DND-41 (cell line): Measurements from ENCODE around the gene PSTPIP1.

Experiments
- ATAC-seq: fragments of 200-7000 bp; cut with Tn5 transposase; 3 replicates; pipeline ENCODE4 v1.9.1; 2021; ENCODE audit warnings: low read depth; ENCODE audit not compliant: insufficient read depth
- DNase-seq: peaks from one replicate; pipeline ENCODE4 v3.0.0-alpha.2; 2020
- H2AFZ ChIP-seq: 2 replicates; pipeline ENCODE4 v1.6.0; 2012; ENCODE audit warnings: low read depth, low read length
- H3K27ac ChIP-seq: 2 replicates; pipeline ENCODE4 v1.5.1; 2012; ENCODE audit warnings: low read length, inconsistent platforms
- H3K27me3 ChIP-seq: fragments of 200-600 bp; sonication (generic); 2 replicates; pipeline ENCODE4 v1.6.0; 2012; ENCODE audit warnings: low read length, mild to moderate bottlenecking, inconsistent platforms; ENCODE audit not compliant: insufficient read depth, poor library complexity
- H3K36me3 ChIP-seq: 2 replicates; pipeline ENCODE4 v1.5.1; 2012; ENCODE audit warnings: low read length, inconsistent platforms; ENCODE audit not compliant: insufficient read depth
- H3K4me1 ChIP-seq: 2 replicates; pipeline ENCODE4 v1.5.1; 2012; ENCODE audit warnings: mild to moderate bottlenecking, low read length; ENCODE audit not compliant: insufficient read depth
- H3K4me2 ChIP-seq: 2 replicates; pipeline ENCODE4 v1.6.0; 2012; ENCODE audit warnings: mild to moderate bottlenecking, moderate library complexity, low read length, inconsistent platforms; ENCODE audit not compliant: insufficient read depth
- H3K4me3 ChIP-seq, 2 experiments: fragments of 200-600 bp in 1 of 2; shearing (Covaris generic) in 1 of 2; 2 replicates each; pipeline ENCODE4 v1.5.1; 2012 to 2016; ENCODE audit warnings: inconsistent platforms in 2 of 2, low read length in 2 of 2, mild to moderate bottlenecking in 2 of 2, low read depth in 1 of 2, moderate library complexity in 1 of 2
- H3K79me2 ChIP-seq: 2 replicates; pipeline ENCODE4 v1.6.0; 2012; ENCODE audit warnings: low read length, inconsistent platforms; ENCODE audit not compliant: insufficient read depth
- H3K9ac ChIP-seq: 2 replicates; pipeline ENCODE4 v1.6.0; 2012; ENCODE audit warnings: low read depth, mild to moderate bottlenecking, inconsistent platforms, low read length, moderate library complexity
- H3K9me3 ChIP-seq: 2 replicates; pipeline ENCODE4 v1.5.1; 2012; ENCODE audit warnings: low read length, moderate library complexity, mild to moderate bottlenecking, inconsistent platforms; ENCODE audit not compliant: insufficient read depth, severe bottlenecking
- H4K20me1 ChIP-seq: 2 replicates; pipeline ENCODE4 v1.6.0; 2012; ENCODE audit warnings: low read length; ENCODE audit not compliant: insufficient read depth
- CTCF ChIP-seq: IDR thresholded peaks from 2 replicates; pipeline ENCODE4 v1.5.1; 2012; ENCODE audit warnings: borderline replicate concordance, low read length, moderate library complexity, mild to moderate bottlenecking; ENCODE audit not compliant: poor library complexity, severe bottlenecking; ENCODE audit errors: extremely low read depth
- EZH2 ChIP-seq: IDR thresholded peaks from 3 replicates; pipeline ENCODE4 v1.6.1; 2012; ENCODE audit warnings: borderline replicate concordance, low read depth, mild to moderate bottlenecking, moderate library complexity, low read length, inconsistent platforms; ENCODE audit not compliant: severe bottlenecking

PSTPIP1 gene

GRCh38 chr15:77010312-77010686 is 15.4 kb downstream of the PSTPIP1 start:
- H3K27ac ChIP-seq: no peak overlapping the region
- no peak overlapping the region for H3K4me2 ChIP-seq
- H3K4me3 ChIP-seq: no peak overlapping the region
- no peaks in the 10 kb centered on the region for H3K27me3 ChIP-seq
- no peak overlapping the region for H3K9ac ChIP-seq
- no peaks in the 10 kb centered on the region for H4K20me1 ChIP-seq
- no peaks in the 10 kb centered on the region for H3K9me3 ChIP-seq
- TF ChIP-seq CTCF (no peak), EZH2 (no peak)
- H3K79me2 ChIP-seq: no peaks in the 10 kb centered on the region
- H2AFZ ChIP-seq: no peak overlapping the region
- H3K4me1 ChIP-seq: no peaks in the 10 kb centered on the region
- H3K36me3 ChIP-seq: no peaks in the 10 kb centered on the region
- DNase-seq (no peak), ATAC-seq (no peak)

GRCh38 chr15:77010857-77011256 is 15.9 kb downstream of the PSTPIP1 start:
- no peak overlapping the region for H3K4me2 ChIP-seq
- H3K9me3 ChIP-seq: no peaks in the 10 kb centered on the region
- H3K36me3 ChIP-seq: no peaks in the 10 kb centered on the region
- no peaks in the 10 kb centered on the region for H3K27me3 ChIP-seq
- H3K4me3 ChIP-seq: no peak overlapping the region
- ATAC-seq (no peak), DNase-seq (no peak)
- H4K20me1 ChIP-seq: no peaks in the 10 kb centered on the region
- no peaks in the 10 kb centered on the region for H3K79me2 ChIP-seq
- no peak for TF ChIP-seq EZH2
- TF ChIP-seq CTCF: no peak
- H2AFZ ChIP-seq: no peak overlapping the region
- H3K9ac ChIP-seq: no peak overlapping the region
- no peak overlapping the region for H3K27ac ChIP-seq
- no peaks in the 10 kb centered on the region for H3K4me1 ChIP-seq

- Histone ChIP-seq H3K4me2 (no peak overlapping the region), H2AFZ (no peak overlapping the region)
- no peak for ATAC-seq
These were observed 17.3 kb downstream of the PSTPIP1 start for GRCh38 chr15:77012117-77012712.

More at GRCh38 chr15:77012117-77012712, 17.3 kb downstream of the PSTPIP1 start:
- no peak overlapping the region for H3K27ac ChIP-seq
- no peaks in the 10 kb centered on the region for H3K36me3 ChIP-seq
- H3K9me3 ChIP-seq: no peaks in the 10 kb centered on the region
- DNase-seq: no peak
- H3K79me2 ChIP-seq: no peaks in the 10 kb centered on the region
- no peaks in the 10 kb centered on the region for H4K20me1 ChIP-seq
- no peaks in the 10 kb centered on the region for H3K4me1 ChIP-seq
- no peak overlapping the region for H3K4me3 ChIP-seq
- TF ChIP-seq EZH2: no peak
- TF ChIP-seq CTCF: no peak
- H3K27me3 ChIP-seq: no peaks in the 10 kb centered on the region
- no peak overlapping the region for H3K9ac ChIP-seq
